B cell (primary cell): ENCODE data around the gene C2orf81.

Experiments used
- EZH2 ChIP-seq: IDR thresholded peaks from 2 replicates; pipeline ENCODE4 v1.6.1; 2012; ENCODE audit warnings: borderline replicate concordance, low read depth, mild to moderate bottlenecking, moderate library complexity, low read length; ENCODE audit not compliant: insufficient read depth, poor library complexity, severe bottlenecking
- TF ChIP-seq, protein P1 (sequence below): fragments of 200-600 bp; IDR thresholded peaks from one replicate; pipeline ENCODE4 v1.8.0; 2022; ENCODE audit warnings: antibody characterized with exemption, mild to moderate bottlenecking

- TF ChIP-seq, protein P1, sequence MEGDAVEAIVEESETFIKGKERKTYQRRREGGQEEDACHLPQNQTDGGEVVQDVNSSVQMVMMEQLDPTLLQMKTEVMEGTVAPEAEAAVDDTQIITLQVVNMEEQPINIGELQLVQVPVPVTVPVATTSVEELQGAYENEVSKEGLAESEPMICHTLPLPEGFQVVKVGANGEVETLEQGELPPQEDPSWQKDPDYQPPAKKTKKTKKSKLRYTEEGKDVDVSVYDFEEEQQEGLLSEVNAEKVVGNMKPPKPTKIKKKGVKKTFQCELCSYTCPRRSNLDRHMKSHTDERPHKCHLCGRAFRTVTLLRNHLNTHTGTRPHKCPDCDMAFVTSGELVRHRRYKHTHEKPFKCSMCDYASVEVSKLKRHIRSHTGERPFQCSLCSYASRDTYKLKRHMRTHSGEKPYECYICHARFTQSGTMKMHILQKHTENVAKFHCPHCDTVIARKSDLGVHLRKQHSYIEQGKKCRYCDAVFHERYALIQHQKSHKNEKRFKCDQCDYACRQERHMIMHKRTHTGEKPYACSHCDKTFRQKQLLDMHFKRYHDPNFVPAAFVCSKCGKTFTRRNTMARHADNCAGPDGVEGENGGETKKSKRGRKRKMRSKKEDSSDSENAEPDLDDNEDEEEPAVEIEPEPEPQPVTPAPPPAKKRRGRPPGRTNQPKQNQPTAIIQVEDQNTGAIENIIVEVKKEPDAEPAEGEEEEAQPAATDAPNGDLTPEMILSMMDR = no peak
- TF ChIP-seq EZH2 = no peak
Observed at GRCh38 chr2:74436111-74436805, 14.8 kb upstream of the C2orf81 start.
